Type B pancreatic cell (in vitro differentiated cells): ENCODE data around the gene CRACR2A. TPM values are rescaled to one million over a fixed set of nuclear protein-coding genes. Genes with fewer than 3 reads are reported as not detected.
A peak's percentile ranks its signal among the peaks of the same experiment; 100 is the strongest.

Experiments
- DNase-seq: peaks from one replicate; pipeline ENCODE4 v3.0.0; 2021; ENCODE audit warnings: mixed read lengths; ENCODE audit not compliant: unreplicated experiment; ENCODE audit errors: extremely low spot score
- H3K27ac Mint-ChIP-seq: 2 replicates; pipeline ENCODE4 v1.8.0; 2021; ENCODE audit warnings: mild to moderate bottlenecking, mixed read lengths
- H3K27me3 Mint-ChIP-seq: 2 replicates; pipeline ENCODE4 v1.8.0; 2021; ENCODE audit warnings: mixed read lengths
- H3K36me3 Mint-ChIP-seq: 2 replicates; pipeline ENCODE4 v1.8.0; 2021; ENCODE audit warnings: mixed read lengths
- H3K4me1 Mint-ChIP-seq: one replicate; pipeline ENCODE4 v1.8.0; 2021; ENCODE audit warnings: mixed read lengths; ENCODE audit not compliant: unreplicated experiment
- H3K4me3 Mint-ChIP-seq: 2 replicates; pipeline ENCODE4 v1.8.0; 2021; ENCODE audit warnings: mild to moderate bottlenecking, mixed read lengths
- H3K9me3 Mint-ChIP-seq: 2 replicates; pipeline ENCODE4 v1.8.0; 2021; ENCODE audit warnings: mixed read lengths
- total RNA-seq: library from RNA; stranded (reverse); gene quantifications from 2 replicates; pipeline ENCODE4 v1.2.1, GENCODE V29; 2021; ENCODE audit warnings: low replicate concordance
- TF ChIP-seq, protein P1 (sequence below): fragments of 200-600 bp; sonication (generic); conservative IDR thresholded peaks from 2 replicates; pipeline ENCODE4 v1.5.0; 2021; ENCODE audit warnings: antibody characterized with exemption, mild to moderate bottlenecking

CRACR2A gene
- total RNA-seq, 1 donor from 2014 or later: 1.9 TPM

DNA sequence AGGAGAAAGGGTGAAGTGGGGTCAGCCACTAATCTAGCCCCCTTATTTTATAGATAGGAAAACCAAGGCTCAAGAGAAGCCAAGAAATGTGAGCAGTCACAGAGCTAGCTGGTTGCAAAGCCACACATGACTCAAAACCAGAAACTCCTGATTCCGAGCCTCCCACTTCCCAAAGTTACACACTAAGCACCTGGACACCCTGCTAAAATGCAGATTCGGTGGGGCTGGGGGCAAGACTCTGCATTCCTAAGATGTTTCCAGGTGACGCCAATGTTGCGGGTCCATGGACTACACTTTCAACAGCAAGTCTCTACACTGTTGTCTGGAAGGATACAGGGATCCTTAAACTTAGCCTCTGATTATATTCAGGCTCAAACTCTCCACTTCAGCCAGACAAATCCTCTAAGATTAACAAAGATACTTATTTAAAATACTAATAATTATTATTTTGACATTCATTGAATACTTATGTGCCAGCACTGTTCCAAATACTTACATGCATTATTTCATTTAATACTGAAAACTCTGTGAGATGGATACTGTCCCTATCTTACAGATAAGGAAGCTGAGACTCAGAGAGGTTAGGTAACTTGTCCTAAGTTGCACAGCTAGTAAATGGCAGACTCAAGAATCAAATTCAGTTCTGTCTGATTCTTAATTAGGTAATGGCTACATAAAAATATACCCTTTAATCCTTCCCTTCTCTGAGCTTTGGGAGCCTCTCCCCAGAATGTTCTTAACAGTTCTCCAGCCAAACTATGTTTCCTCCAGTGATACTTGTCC is 81.4 kb downstream of the CRACR2A start:
- Mint-ChIP-seq H3K36me3 (no peaks in the 10 kb centered on the region), H3K9me3 (no peaks in the 10 kb centered on the region), H3K27me3 (peaks cover 21% of the 10 kb centered on the region), H3K27ac (no peak overlapping the region), H3K4me3 (no peak overlapping the region), H3K4me1 (no peaks in the 10 kb centered on the region)
- DNase-seq: no peak
- TF ChIP-seq, protein P1, sequence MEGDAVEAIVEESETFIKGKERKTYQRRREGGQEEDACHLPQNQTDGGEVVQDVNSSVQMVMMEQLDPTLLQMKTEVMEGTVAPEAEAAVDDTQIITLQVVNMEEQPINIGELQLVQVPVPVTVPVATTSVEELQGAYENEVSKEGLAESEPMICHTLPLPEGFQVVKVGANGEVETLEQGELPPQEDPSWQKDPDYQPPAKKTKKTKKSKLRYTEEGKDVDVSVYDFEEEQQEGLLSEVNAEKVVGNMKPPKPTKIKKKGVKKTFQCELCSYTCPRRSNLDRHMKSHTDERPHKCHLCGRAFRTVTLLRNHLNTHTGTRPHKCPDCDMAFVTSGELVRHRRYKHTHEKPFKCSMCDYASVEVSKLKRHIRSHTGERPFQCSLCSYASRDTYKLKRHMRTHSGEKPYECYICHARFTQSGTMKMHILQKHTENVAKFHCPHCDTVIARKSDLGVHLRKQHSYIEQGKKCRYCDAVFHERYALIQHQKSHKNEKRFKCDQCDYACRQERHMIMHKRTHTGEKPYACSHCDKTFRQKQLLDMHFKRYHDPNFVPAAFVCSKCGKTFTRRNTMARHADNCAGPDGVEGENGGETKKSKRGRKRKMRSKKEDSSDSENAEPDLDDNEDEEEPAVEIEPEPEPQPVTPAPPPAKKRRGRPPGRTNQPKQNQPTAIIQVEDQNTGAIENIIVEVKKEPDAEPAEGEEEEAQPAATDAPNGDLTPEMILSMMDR: no peak

DNA sequence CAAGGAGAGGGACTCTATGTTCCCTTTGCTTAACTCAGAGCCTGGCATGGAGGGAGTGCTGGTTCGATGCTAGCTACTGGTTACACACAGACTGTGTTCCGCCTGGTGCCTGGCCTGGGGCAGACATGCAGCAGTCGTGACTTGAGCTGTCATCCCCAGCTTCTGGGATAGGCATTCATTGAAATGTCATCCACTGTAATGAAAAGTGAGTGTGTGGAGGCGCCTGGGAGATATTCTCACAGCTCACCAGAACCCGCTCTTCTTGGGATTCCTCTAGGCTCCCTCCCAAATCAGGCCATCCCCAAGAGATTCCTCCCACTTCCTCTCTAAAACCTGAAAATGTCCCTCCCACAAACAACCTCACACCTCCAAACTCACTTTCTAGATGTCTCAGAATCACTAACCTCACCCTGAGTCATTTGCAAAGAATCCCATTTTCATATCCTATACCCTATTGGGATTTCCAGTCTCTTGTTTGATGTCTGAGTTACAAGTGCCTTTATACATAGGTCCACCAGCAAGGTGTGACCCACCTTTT is 82.8 kb downstream of the CRACR2A start:
- no peaks in the 10 kb centered on the region for H3K4me1 Mint-ChIP-seq
- TF ChIP-seq, protein P1: no peak
- no peak overlapping the region for H3K27ac Mint-ChIP-seq
- no peak for DNase-seq
- no peaks in the 10 kb centered on the region for H3K36me3 Mint-ChIP-seq
- H3K27me3 Mint-ChIP-seq: peaks cover 15% of the 10 kb centered on the region
- no peak overlapping the region for H3K4me3 Mint-ChIP-seq
- H3K9me3 Mint-ChIP-seq: no peaks in the 10 kb centered on the region

- Mint-ChIP-seq H3K4me3 (no peak overlapping the region), H3K4me1 (no peaks in the 10 kb centered on the region), H3K27me3 (peaks cover 15% of the 10 kb centered on the region), H3K9me3 (no peaks in the 10 kb centered on the region), H3K27ac (no peak overlapping the region), H3K36me3 (no peaks in the 10 kb centered on the region)
- TF ChIP-seq, protein P1: no peak
- no peak for DNase-seq
These were observed 83.3 kb downstream of the CRACR2A start for GRCh38 chr12:3669594-3669993.

DNA sequence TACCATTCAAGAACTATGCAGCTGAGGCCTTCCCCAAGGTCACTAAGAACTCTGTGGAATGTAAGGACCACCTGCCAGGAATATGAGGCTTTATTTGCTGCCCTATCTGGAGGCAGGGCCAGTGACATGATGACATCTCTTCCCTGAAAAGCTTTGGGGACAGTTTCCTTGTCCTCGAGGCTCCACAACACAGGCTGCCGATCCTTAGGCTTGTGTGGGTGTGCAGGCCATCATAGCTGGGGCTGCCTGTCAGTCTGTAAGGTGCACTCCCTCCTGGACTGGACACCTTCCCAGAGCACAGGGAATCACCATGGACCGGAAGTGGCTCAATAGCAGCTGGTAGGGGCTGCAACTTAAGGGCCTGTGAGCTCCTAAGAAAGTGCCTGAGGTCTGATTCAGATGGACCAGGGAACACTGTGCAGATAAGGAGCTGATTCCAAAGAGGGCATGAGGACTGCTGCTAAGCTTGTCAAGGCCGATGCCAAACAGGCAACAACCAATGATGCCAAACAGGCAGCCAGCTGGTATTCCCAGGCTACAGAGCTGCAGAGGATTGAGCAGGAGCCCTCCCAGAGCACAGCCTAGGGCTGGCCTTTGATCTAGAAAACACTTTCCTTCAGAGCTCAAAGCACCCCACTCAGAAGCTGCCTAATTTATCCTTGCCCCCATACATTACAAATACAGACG is 84.3 kb downstream of the CRACR2A start:
- Mint-ChIP-seq H3K27me3 (peaks cover 15% of the 10 kb centered on the region), H3K27ac (no peak overlapping the region), H3K4me1 (no peaks in the 10 kb centered on the region), H3K4me3 (no peak overlapping the region), H3K36me3 (no peaks in the 10 kb centered on the region), H3K9me3 (no peaks in the 10 kb centered on the region)
- no peak for DNase-seq
- TF ChIP-seq, protein P1: no peak

DNA sequence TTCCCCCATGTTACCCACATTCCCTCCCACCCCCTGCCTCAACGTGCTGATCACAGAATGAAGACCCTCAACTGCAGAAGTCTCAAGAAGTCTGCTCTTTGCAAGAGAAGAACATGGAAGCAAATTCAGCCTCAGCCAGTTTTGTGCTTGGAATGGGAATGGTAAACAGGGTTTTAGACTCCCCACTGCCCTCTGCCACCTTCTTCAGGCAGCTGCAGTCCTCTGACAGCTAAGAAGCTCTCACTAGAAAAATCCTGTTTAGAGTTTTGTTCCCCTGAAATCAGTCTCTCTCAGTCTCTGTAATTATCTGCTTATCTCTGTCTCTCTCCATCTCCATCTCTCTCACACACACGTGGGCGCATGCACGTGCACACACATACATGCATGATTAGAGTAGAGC is 85.4 kb downstream of the CRACR2A start:
- no peak overlapping the region for H3K27ac Mint-ChIP-seq
- H3K27me3 Mint-ChIP-seq: peaks cover 14% of the 10 kb centered on the region
- H3K4me1 Mint-ChIP-seq: no peaks in the 10 kb centered on the region
- no peaks in the 10 kb centered on the region for H3K36me3 Mint-ChIP-seq
- no peak for DNase-seq
- no peak overlapping the region for H3K4me3 Mint-ChIP-seq
- TF ChIP-seq, protein P1: peak; percentile 19
- no peaks in the 10 kb centered on the region for H3K9me3 Mint-ChIP-seq
